Measurements from ENCODE around the gene LRSAM1.

Gene LRSAM1

DNA sequence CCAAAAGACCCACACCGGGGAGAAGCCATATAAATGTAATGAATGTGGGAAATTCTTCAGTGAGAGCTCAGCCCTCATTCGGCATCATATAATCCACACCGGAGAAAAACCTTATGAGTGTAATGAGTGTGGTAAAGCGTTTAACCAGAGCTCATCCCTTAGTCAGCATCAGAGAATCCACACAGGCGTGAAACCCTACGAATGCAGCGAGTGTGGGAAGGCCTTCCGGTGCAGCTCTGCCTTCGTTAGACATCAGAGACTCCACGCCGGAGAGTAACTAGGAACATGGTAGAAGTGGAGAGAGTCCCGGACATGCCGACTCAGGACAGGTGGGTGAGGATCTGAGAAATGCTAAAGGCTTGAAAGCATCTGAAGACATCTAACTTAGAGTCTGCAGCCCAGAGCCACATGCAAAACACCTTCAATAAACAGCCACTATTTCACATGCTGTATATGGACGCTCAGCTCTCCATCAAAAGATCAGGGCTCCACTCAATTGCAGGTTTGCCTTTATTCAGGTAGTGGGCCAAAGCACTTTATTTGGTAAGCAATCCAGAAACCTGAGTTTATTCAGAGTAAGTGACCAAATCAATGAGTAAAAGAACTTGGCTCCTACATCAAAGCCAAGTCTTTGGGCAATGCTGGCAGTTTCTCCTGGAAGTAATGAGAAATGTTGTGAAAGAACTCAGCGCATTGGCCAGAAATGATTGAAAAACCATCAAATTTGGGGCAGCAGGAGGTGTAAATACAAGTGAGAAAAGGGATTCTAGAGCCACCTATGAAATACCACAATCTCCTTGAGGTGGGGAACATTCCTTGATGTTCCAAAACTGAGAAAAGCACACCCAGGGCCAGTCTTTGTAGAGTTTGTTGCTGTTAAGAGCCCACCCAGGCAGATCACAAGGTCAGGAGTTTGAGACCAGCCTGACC, 6.1 kb upstream of the LRSAM1 start:
- DNase-seq (ENCODE audit: low spot score in 2 of 2) = peak; percentile 25 to 42
- Histone ChIP-seq H3K27me3 (ENCODE audit: low read depth) (no peaks in the 10 kb centered on the region), H3K4me1 (peaks cover 6% of the 10 kb centered on the region), H3K36me3 (replicated peaks) (peaks cover 90% of the 10 kb centered on the region), H3K9me3 (peaks cover 20% of the 10 kb centered on the region), H3K4me3 (no peak overlapping the region)
- in situ Hi-C loops (cut with MboI; ENCODE audit: low sequenced_read_pairs) = no loop called here

DNA sequence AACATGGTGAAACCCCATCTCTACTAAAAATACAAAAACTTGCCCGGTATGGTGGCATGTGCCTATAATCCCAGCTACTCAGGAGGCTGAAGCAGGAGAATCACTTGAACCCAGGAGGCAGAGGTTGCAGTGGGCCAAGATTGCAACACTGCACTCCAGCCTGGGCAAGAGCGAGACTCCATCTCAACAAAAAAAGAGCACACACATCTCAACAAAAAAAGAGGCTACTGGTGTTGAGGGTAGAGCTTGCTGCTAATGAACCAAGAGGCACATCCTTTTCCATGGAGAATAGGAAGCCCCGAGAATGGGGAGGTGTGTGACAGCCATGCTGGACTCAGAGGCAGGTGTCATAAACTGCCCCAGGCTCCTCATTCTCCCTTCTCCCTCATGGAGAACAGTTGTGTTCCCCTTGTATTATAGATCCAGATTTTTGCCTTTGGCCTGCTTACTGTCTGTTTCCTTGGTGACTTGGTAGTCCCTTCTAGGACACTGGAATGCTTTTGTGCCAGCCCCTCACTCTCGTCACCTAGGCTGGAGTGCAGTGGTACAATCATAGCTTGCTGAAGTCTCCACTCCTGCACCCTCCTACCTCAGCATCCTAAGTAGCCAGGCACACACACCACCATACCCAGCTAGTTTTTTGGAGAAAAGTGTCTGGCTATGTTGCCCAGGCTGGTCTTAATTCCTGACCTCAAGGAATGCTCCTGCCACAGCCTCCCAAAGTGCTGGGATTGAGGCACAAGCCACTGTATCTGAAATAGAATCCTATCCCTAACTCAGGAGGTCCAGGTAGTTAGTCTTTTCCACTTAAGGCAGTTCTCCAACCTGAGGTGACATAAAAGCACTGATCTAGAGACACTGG, 5.2 kb upstream of the LRSAM1 start:
- peaks cover 20% of the 10 kb centered on the region for H3K9me3 ChIP-seq
- DNase-seq (ENCODE audit: low spot score in 2 of 2) = peak; percentile 30 to 65
- no peak overlapping the region for H3K4me3 ChIP-seq
- H3K4me1 ChIP-seq = peaks cover 6% of the 10 kb centered on the region
- peaks cover 92% of the 10 kb centered on the region for H3K36me3 ChIP-seq (replicated peaks)
- in situ Hi-C loops (cut with MboI; ENCODE audit: low sequenced_read_pairs) = no loop called here
- H3K27me3 ChIP-seq (ENCODE audit: low read depth) = no peaks in the 10 kb centered on the region

DNA sequence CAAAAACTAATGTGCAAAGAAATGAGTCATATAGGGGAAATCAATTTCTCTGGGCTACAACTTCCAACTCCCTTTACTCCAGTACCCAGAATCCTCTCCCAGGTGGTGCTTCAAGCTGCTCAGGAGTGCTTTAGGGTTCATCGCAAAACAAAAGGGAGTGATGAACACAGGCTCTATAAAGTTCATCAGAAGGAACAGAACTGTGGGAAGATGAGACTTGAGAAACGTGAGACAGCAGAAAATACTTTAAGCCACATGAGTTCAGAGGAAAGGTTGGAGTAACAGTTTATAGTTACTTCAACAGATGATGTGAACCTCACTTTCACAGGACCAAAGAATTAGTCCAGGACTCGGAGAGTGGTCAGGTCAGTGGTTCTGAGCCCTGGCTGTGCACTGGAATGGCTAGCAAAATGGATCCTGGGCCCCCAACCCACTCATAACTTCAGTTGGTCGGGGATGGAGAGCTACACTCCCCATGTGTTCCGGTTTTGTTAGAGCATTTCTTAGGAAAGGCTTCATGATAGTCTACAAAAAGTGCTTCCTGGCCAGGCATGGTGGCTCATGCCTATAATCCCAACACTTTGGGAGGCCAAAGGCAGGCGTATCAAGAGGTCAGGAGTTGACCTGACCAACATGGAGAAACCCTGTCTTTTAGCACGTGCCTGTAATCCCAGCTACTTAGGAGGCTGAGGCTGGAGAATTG, 4.4 kb upstream of the LRSAM1 start:
- peaks cover 87% of the 10 kb centered on the region for H3K36me3 ChIP-seq (replicated peaks)
- H3K4me1 ChIP-seq = peaks cover 6% of the 10 kb centered on the region
- in situ Hi-C loops (cut with MboI; ENCODE audit: low sequenced_read_pairs) = no loop called here
- no peak for DNase-seq (ENCODE audit: low spot score in 2 of 2)
- no peaks in the 10 kb centered on the region for H3K27me3 ChIP-seq (ENCODE audit: low read depth)
- H3K4me3 ChIP-seq = no peak overlapping the region
- H3K9me3 ChIP-seq = peaks cover 18% of the 10 kb centered on the region

DNA sequence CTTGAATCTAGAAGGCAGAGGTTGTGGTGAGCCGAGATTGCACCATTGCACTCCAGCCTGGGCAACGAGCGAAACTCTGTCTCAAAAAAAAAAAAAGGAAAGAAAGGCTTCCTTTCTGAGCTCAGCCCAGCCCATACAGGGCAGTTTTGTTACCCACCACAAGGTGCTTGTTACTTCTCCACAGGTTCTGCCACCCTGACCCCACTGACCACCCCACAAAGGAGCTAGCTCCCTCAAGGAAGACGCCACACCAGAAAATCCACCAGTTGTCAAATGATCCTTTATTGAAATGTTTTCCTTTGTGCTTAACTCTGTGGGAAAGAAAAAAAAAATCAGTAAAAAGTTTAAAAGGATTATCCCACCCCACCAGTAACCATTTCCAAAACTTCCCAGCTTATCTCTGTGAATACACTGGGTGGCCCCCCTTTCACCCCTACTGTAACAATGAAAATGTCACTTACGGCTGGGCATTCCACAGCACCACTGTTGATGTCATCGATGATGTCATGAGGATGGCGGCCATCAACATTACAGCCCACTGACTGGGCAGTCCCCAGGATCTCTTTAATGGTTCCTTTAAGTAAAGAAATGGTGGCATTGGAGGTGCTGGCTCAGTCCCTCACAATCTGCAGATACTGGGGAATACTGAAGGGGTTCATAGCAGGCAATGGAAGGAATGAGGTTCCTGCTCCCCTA, 3.7 kb upstream of the LRSAM1 start:
- Histone ChIP-seq H3K9me3 (peaks cover 18% of the 10 kb centered on the region), H3K4me1 (peaks cover 11% of the 10 kb centered on the region), H3K27me3 (ENCODE audit: low read depth) (no peaks in the 10 kb centered on the region), H3K4me3 (no peak overlapping the region; the same call in 1 of the 2 replicates), H3K36me3 (replicated peaks) (peaks cover 82% of the 10 kb centered on the region)
- in situ Hi-C loops (cut with MboI; ENCODE audit: low sequenced_read_pairs) = no loop called here
- DNase-seq (ENCODE audit: low spot score in 2 of 2) = peak in 1 of 2 experiments; percentile 32

DNA sequence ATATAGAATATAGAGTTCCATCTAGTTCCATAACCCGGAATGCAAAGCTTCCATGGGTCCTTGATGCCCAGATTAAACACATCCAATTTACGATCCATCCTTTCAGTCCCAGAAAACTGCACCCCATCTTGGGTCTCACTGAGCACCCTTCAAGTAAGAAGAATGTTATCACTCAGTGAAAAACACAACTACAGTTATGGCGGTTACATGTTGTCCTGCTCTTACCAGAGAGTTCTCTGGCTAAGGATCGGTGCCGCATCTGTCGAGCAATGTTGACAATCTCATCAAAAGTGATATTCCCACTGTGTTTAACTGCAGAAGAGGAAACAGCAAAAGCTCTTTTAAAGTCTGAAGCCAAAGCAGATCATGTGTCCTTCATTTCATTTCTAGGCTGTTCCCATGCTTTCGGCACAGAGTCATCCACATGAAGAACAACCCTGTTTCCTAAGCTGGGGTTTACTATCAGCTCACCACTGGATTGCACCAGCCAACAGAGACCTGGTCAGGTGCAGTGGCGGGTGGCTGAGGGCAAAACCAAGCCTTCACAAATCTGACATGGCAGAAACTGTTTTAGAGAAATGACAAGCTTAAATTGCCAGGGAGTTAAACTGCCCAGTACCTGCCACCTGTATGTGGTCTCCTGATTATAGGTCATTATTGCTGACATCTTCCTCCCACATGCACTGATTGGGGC, 3.1 kb upstream of the LRSAM1 start:
- Histone ChIP-seq H3K9me3 (peaks cover 18% of the 10 kb centered on the region), H3K4me3 (peak overlapping the region; percentile 98), H3K4me1 (peaks cover 12% of the 10 kb centered on the region), H3K27me3 (ENCODE audit: low read depth) (no peaks in the 10 kb centered on the region), H3K36me3 (replicated peaks) (peaks cover 76% of the 10 kb centered on the region)
- in situ Hi-C loops (cut with MboI; ENCODE audit: low sequenced_read_pairs) = no loop called here
- DNase-seq (ENCODE audit: low spot score in 2 of 2) = peak in 1 of 2 experiments; percentile 22

DNA sequence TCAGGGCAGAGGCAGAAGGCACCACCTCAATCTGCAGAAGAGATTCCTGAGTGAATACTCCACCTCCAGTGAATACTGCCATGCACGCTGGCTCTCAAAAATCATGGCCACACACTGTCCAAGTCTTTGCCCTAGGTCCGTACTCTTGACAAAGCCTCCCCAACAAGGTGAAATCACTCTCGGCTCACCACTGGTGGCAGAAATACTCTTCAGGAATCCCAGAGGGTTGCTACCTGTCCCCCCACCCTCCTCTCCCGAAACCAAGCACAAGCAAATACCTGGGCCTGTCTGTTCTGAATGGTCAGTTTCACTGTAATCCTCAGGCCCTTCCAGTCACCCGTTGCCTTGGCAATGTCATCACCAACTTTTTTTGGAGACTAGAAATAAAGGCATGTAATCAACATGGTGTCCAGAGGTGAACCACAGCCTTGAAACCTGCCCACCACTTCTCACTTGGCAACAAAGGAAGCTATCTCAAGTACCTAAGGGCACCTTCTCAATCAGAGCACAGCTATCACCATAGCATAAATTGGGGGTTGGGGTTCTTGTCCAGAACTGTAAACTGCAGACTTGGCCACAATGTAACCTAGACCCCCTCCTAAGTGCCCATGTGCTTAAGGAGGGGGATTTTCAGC, 1.9 kb upstream of the LRSAM1 start:
- in situ Hi-C loops (cut with MboI; ENCODE audit: low sequenced_read_pairs) = no loop called here
- Histone ChIP-seq H3K9me3 (peaks cover 11% of the 10 kb centered on the region), H3K4me3 (peak overlapping the region; percentile 98), H3K4me1 (peaks cover 12% of the 10 kb centered on the region), H3K36me3 (replicated peaks) (peaks cover 67% of the 10 kb centered on the region), H3K27me3 (ENCODE audit: low read depth) (no peaks in the 10 kb centered on the region)
- DNase-seq (ENCODE audit: low spot score in 2 of 2) = peak in 1 of 2 experiments; percentile 26

DNA sequence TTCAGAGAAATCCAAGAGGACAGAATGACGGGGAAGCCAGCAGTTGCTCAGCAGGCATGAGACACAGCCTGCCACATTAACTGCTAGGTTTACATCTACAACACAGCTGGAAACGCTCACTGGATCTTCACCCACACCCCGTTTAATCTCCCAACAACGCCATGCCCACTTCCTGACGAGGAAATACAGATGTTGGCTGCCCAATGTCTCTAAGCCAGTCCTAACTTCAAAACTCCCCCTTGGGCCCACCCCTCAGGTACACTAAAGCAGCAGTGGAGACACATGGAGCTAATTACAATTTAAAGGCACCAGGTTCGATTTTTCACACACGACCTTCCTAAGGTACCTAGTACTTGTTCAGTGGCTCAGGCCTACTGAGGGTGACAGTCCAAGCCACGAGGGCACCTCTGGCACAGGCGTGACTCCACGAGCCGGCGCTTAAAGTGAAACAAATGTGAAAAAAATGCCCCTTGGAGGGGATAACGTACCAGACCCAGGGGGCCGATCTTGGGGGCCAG, 1.0 kb upstream of the LRSAM1 start:
- peaks cover 64% of the 10 kb centered on the region for H3K36me3 ChIP-seq (replicated peaks)
- H3K9me3 ChIP-seq = peaks cover 4% of the 10 kb centered on the region
- in situ Hi-C loops (cut with MboI; ENCODE audit: low sequenced_read_pairs) = no loop called here
- H3K27me3 ChIP-seq (ENCODE audit: low read depth) = no peaks in the 10 kb centered on the region
- peak in 1 of 2 experiments; percentile 30 for DNase-seq (ENCODE audit: low spot score in 2 of 2)
- peaks cover 12% of the 10 kb centered on the region for H3K4me1 ChIP-seq
- peak overlapping the region; percentile 98 for H3K4me3 ChIP-seq

DNA sequence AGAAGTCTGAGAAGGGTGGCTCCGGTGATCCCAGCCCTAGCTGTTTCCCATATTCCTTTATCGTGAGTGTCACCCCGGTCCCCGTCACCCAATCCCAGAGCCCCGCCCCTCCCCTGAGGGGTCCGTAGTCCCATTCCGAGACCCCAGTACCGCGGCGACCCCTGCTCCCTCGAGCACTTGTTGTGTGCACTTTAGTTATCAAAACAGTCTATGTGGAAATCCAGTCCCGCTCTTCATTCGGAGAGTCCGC, 223 bp downstream of the LRSAM1 start:
- H3K9me3 ChIP-seq = no peaks in the 10 kb centered on the region
- H3K27me3 ChIP-seq (ENCODE audit: low read depth) = no peaks in the 10 kb centered on the region
- in situ Hi-C loops (cut with MboI; ENCODE audit: low sequenced_read_pairs) = no loop called here
- H3K4me1 ChIP-seq = peaks cover 12% of the 10 kb centered on the region
- peaks cover 56% of the 10 kb centered on the region for H3K36me3 ChIP-seq (replicated peaks)
- no peak for DNase-seq (ENCODE audit: low spot score in 2 of 2)
- H3K4me3 ChIP-seq = peak overlapping the region; percentile 98

DNA sequence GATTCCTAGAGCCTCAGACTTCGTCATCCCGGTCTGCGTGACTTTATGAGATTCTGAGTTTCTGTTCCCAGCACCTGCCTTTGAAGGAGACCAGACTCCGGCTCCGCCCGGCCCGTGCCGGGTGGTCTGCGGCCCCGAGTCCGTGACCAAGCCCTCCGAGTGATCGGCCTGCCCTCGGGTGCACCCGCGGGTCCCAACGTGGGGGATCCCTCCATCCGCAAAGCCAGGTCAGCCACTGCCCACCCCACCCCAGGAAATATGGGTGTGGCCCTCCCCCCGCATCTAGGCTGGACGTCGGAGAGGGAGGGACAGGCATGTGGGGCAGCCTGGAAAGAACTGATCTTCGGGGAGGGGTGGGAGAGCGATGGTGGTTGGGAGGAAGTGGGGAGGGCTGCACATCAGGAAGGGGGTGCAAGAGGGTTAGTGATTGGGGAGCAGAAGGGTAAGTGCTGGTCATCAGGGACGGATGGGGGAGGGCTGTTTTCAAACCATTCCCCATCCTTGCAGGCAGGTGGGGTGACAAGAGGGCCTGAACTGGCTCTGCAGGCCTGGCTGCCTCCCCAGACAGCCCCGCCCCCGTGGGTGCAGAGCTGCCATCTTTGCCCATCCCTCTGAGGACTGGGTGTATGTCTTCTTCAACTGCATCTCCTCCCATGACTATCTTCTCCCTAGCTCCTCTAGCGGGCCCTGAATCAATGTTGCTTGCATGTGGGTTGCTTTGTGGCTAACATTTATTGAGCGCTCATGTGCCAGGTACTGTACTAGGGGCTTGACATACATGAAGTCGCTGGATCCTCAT, 747 bp downstream of the LRSAM1 start:
- no peaks in the 10 kb centered on the region for H3K27me3 ChIP-seq (ENCODE audit: low read depth)
- peaks cover 51% of the 10 kb centered on the region for H3K36me3 ChIP-seq (replicated peaks)
- in situ Hi-C loops (cut with MboI; ENCODE audit: low sequenced_read_pairs) = no loop called here
- peak overlapping the region; percentile 98 for H3K4me3 ChIP-seq
- H3K9me3 ChIP-seq = no peaks in the 10 kb centered on the region
- peak; percentile 36 to 66 for DNase-seq (ENCODE audit: low spot score in 2 of 2)
- H3K4me1 ChIP-seq = peaks cover 12% of the 10 kb centered on the region

DNA sequence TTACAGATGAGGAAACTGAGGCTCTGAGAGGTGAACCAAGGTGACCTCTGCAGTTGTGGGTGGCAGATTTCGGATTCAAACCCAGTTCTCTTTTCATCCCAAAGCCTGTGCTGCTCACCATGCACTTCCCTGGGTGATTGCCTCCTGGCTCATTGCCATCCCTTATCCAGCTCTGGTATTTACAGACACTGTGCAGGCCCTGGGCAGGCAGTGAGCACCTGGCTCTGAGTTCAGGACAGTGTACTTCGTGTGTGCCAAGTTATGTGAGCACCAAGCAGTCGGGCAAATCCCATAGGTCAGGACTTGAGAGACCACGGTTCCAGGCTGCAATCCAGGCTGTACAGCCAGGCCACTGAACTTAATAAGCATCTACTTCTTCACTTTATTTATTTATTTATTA, 1.4 kb downstream of the LRSAM1 start:
- Histone ChIP-seq H3K9me3 (no peaks in the 10 kb centered on the region), H3K36me3 (replicated peaks) (peaks cover 48% of the 10 kb centered on the region), H3K4me1 (peaks cover 12% of the 10 kb centered on the region), H3K27me3 (ENCODE audit: low read depth) (no peaks in the 10 kb centered on the region), H3K4me3 (peak overlapping the region; percentile 98; the same call in 1 of the 2 replicates)
- in situ Hi-C loops (cut with MboI; ENCODE audit: low sequenced_read_pairs) = no loop called here
- peak in 1 of 2 experiments; percentile 23 for DNase-seq (ENCODE audit: low spot score in 2 of 2)

DNA sequence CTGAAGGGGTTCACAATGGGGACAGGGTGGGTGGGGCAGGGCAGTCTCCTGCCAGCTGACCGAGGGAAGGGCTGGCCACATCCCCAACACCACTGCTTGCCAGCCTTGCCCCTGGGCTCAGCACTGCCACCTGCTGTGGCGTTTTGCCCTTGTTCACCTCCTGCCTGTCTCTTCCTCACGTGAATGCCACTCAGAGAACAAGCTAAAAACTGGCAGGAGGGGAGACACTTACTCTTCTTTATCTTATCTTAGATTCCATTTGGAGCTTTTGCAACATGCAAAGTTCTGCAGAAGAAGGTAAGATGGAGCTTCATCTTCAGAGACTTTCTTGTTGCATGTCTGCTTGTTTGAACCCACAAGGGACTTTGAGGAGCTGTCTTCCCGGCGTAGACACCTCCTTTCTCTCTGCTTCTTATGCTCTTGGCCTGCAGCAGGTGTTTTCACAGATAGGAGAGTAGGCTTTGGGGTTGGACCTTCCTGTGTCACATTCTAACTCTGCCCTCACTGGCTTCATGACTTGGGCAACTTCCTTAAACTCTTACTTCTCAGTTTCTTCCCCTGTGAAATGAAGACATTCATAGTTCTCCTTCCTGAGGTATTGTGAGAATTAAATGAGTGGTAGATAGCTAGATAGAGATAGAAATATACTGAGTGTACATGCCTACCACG, 4.1 kb downstream of the LRSAM1 start:
- DNase-seq (ENCODE audit: low spot score in 2 of 2) = no peak

More for the DNA sequence above, 4.1 kb downstream of the LRSAM1 start:
- Histone ChIP-seq H3K27me3 (ENCODE audit: low read depth) (no peaks in the 10 kb centered on the region), H3K9me3 (no peaks in the 10 kb centered on the region), H3K4me1 (peaks cover 6% of the 10 kb centered on the region; the same call in 1 of the 2 replicates), H3K4me3 (no peak overlapping the region), H3K36me3 (replicated peaks) (peaks cover 31% of the 10 kb centered on the region)
- in situ Hi-C loops (cut with MboI; ENCODE audit: low sequenced_read_pairs) = no loop called here
